GM21717 (cell line): Measurements from ENCODE around the gene OR10AD1.
A peak's percentile ranks its signal among the peaks of the same experiment; 100 is the strongest.
"Not testable (repeated sequence)": the region's sequence is repeated elsewhere in the genome, so short reads cannot be mapped to it uniquely, and the experiment has no call there.

ENCODE experiments used
- ATAC-seq: cut with Tn5 transposase; IDR thresholded peaks from one replicate; pipeline ENCODE4 v1.9.1; 2021; ENCODE audit warnings: mild to moderate bottlenecking, moderate library complexity; ENCODE audit not compliant: unreplicated experiment

The OR10AD1 gene

GRCh38 chr12:48203192-48203591, at the start of gene OR10AD1:
Gene OR10AD1, minus strand, starts transcription at chr12:48203292. Its CDS starts 0 bp downstream, at chr12:48203292.
- no peak for ATAC-seq

DNA sequence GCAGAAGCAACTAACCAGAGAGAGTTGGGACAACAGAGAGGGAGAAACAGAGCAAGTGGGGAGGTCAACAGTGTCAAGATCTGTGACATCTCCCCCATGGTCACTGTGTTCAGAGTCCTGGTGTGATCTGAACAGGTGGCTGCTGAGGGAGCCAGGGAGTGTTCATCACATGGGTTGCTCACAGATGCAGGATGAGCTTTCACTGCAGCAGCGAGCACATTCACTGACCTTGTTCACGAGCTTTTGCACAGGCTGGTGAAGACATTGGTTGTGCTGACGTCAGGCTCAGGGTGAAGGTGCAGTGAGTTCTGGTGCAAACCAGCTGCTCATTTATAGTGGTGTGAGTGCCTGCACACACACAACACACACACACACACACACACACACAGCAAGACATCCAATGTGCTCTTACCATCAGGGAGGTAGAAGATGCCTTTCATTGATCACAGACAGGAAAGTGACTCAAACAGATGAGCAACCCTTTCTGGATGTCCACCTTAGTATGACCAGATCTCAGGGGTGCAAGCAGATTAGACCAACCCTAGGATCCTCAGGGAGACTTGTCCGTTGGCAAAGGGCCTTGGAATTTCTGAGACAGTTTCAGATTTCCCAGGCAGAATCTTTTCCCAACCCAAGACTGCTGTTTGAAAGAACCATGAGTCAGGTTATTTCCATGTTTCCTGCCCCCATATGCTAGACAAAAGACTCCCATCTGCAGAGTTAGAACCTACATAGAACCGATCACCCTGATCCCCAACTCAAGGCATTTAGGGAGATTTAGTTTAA, 44.3 kb upstream of the OR10AD1 start:
- ATAC-seq, result no peak

DNA sequence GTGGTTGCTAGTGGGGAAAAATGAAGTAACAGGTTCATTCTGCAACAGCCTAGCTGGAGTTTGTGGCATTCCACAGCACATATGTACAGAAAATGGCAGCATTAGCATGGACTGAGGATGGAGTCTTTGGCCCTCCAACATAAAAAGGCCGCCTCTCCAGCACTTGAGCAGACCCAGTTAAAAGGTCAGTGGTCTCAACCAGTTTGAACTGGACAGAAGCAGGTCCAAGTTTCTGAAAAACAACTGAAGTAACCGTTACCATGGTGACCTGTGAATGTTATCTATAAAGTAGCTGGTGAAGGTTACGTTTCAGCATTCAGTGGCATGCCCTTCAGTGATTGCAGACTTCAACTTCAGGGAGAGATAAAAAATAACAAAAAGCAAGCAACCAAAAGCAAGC, 34.1 kb upstream of the OR10AD1 start:
- ATAC-seq, result no peak

DNA sequence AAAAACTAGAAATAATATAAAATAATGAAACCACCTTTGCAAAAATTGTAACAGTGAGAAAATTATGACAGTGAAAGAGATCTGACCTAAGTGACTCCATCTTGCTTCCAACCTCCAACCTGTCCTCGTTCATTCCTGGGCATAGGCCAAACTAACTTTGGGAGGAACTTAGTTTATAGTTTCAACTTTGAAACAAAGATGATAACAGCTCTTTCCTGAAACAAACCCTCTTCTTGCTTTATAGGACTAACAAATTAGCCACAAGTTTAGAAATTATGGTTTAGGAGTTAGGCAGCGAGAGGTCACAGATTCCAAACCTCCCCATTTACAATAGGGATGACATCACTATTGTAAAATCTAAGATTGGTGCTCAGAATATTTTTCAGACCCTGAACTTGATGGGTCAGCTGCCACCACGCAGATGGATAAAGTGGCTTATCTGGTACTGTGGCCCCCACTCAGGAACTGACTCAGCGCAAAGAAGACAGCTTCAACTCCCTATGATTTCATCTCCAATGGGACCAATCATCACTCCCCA, 32.8 kb upstream of the OR10AD1 start:
- no peak for ATAC-seq

DNA sequence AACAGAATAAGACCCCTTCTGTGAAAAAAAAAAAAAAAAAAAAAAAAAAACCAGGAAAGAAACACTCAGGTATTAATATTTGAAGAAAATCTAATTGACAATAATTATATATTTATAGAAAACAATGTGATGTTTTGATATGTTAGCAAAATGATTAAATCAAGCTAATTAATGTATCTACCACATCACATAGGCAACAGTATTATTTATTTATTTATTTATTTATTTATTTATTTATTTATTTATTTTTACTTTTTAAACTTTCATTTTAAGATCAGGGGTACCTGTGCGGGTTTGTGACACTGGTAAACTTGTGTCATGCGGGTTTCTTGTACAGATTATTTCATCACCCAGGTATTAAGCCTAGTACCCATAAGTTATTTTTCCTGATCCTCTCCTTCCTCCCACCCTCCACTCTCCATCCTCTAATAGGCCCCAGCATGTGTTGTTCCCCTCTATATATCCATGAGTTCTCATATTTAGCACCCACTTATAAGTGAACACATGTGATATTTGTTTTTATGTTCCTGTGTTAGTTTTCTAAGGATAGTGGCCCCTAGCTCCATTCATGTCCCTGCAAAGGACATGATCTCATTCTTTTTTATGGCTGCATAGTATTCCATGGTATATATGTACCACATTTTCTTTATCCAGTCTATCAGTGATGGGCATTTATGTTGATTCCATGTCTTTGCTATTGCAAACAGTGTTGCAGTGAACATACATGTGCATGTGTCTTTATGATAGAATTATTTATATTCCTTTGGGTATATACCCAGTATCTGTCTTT, 28.3 kb upstream of the OR10AD1 start:
- not testable (repeated sequence) for ATAC-seq

DNA sequence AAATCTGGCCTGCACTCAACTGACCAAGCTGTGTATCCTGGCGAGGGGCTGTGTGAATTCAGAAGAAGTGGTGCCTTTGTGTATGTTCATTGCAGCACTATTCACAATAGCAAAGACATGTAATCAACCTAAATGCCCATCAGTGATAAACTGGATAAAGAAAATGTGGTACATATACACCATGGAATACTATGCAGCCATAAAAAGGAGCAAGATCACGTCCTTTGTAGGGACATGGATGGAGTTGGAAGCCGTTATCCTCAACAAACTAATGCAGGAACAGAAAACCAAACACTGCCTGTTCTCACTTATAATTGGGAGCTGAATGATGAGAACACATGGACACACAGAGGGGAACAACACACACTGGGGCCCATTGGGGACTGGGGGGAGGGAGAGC, 21.4 kb upstream of the OR10AD1 start:
- ATAC-seq, result not testable (repeated sequence)

- ATAC-seq, result no peak
Measured at GRCh38 chr12:48221645-48222044, 18.6 kb upstream of the OR10AD1 start.

DNA sequence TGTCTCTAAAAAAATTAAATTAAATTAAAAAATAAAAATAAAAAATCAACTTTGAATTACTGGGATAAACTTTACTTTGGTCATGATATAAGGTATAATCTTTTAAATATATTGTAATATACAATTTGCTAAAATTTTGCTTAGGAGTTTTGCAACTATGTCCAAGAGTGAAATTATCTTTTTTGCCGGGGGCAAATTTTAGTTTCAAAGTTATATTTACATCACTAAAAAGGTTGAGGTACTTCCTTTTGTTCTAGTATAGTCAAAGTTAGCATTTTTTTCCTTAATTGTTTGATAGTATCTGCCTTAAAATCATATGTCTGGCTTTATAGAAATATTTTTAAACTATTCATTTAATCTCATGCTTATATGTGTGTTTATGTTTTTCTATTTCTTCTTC, 17.6 kb upstream of the OR10AD1 start:
- ATAC-seq, result no peak

DNA sequence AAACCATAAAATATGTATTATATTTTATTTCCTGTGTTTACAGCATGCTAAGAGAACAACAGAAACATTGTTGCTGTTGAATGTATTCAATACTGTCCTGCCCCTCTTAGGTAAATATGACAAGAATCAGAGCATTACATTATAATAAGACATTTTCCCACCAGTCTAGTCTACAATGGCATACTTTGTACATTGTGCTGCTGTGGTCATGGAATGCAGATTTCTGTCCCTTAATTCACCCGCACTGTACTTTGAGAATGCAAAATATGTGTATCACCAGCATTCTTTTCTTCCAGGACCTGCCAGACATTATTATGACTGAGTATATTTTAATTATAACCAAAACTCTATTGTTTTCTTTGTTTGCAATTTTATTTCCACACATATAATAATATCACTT, 16.5 kb upstream of the OR10AD1 start:
- ATAC-seq, result no peak

GRCh38 chr12:48216785-48217184, 13.7 kb upstream of the OR10AD1 start:
- no peak for ATAC-seq

GRCh38 chr12:48209495-48209894, 6.4 kb upstream of the OR10AD1 start:
- not testable (repeated sequence) for ATAC-seq

DNA sequence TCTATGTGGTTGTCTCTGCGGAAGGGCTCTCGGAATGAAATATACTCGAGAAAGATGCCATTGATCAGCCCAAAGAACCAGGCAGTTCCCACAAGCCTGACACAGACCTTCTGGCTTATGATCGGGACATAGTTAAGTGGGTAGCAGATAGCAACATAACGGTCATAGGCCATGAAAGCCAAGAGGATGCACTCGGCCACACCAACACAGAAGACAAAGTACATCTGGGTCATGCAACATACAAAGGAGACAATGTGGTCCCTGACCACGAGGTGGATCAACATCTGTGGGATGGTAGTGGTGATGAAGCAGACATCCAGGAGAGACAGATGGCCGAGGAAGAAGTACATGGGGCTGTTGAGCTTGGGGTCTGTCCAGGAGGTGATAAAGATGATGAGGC, 326 bp downstream of the OR10AD1 start:
- ATAC-seq, result no peak

DNA sequence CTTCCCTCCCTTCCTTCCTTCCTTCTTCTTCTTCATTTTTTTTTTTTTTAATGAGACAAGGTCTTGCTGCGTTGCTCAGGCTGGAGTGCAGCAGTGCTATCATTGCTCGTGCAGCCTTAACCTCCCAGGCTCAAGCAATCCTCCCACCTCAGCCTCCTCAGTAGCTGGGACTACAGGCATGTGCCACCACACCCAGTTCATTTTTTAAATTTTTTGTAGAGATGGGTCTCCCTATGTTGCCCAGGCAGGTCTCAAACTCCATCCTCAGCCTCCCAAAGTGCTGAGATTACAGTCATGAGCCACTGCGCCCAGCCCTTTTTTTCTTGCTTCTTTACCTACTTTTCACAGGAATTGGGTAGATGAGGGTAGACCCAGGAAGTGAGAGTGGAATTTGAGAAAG, 1.6 kb downstream of the OR10AD1 start:
- no peak for ATAC-seq

DNA sequence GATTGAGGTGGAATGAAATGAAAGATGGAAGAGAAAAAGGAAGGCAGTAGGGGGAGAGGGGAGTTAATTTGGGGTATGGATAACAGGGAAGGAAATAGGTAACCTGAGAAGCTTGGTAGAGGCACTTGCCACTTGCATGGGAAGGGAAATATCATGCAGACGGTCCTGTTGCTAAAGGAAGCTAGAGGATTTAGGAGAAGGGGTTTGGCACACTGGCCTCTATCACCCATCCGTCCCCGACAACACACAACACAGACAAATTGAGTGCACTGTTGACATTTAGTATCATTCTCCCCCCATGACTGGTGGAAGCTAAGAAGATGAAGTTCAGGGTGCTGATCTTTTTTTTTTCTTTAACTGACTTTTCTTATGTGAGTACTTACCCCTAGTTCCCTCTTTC, 2.0 kb downstream of the OR10AD1 start:
- no peak for ATAC-seq

DNA sequence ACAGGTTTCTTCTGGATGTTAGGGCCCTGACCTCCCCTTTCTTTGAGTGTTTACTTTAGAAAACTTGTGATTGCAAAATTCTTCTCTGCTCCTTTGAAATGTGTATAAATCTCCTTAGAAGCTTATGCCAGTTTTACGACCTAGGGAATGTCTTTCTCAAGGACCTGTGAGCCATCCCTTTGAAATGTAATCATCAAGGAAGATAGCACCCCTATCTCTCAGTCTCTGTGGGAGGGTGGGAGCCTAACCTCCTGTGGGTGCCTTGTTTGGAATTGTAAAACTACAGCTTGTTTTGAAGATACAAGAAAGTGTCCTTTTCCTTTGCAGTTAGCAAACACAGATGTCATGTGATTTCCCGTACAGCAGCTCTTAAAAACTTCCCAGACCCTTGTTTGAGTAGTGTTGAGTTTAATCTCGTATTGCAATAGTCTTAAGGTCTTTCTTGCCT, 3.3 kb downstream of the OR10AD1 start:
- no peak for ATAC-seq

GRCh38 chr12:48198985-48199384, 4.1 kb downstream of the OR10AD1 start:
- ATAC-seq, result no peak

DNA sequence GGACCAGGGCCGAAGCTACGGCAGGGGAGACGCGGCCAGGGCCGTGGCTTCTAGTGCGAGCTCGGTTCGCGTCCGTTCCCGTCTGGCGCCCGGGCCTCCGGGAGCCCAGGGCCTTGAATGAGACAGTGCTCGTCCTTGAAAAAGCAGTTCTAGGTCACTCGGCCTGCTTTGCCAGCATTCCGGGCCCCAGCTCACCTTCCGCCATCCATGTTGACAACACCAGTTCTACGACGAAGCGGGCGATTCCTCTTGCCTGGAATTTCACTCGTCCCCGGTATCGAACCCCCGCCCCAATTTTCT, 4.5 kb downstream of the OR10AD1 start:
- peak; percentile 15 for ATAC-seq

DNA sequence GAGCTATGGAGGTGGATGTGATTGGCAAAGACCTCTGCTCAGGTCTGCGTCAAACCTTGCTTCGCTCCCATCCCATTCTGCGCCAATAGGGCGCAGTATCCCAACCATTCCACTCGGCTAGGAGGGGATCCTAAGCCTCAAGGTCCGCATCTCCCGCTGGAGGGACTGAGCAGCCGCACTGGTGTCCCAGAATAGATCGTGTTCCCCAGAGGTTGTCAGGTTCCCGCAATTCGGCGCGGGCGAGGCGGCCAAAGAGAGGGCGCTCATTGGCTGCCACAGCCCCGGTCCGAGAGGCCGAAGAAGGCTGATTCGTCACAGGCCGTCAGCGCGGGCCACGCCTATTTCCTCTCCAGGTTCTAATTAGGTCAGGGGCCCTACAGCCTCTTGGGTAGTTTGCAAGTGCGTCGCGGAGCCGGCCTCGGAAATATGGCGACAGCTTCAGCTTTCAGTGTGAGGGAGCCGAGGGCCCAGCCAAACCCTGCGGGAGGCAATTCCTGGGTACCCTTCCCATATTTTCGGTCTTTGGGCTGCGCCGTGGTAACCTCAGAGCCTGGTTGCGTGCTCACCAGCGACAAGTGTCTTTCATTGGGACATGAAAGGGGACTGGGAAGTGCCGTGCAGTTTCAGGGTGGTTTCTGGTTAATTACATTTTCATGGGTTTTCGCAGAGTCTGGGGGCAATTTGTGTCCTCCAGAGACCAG, 5.0 kb downstream of the OR10AD1 start:
- peak; percentile 99 for ATAC-seq

DNA sequence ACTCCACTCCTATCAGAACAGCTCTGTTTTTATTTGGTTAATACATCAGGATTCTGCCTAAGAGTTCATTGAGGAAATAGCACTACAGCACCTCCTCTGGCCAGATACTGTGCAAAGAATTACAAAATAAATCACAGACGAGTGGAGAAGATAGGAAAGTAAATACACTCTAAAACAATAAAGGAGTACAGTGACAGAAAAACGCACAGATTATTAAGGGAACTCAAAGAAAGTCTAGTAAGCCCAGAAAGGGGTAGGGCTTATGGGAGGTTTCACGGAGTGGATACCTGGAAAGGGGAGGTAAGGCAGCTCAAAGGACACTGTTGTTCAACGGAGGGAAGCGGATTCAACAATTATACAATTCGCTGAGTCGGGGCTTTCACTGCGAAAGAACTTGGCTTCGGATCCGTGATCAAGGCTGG, 5.5 kb downstream of the OR10AD1 start:
- ATAC-seq, result peak; percentile 18

- ATAC-seq, result no peak
Measured at GRCh38 chr12:48194799-48195201, 8.3 kb downstream of the OR10AD1 start.

GRCh38 chr12:48193623-48194022, 9.5 kb downstream of the OR10AD1 start:
- ATAC-seq, result no peak
